ENCODE results near the gene FTO.
"Not testable (repeated sequence)": the region's sequence is repeated elsewhere in the genome, so short reads cannot be mapped to it uniquely, and the experiment has no call there.

Gene FTO

DNA sequence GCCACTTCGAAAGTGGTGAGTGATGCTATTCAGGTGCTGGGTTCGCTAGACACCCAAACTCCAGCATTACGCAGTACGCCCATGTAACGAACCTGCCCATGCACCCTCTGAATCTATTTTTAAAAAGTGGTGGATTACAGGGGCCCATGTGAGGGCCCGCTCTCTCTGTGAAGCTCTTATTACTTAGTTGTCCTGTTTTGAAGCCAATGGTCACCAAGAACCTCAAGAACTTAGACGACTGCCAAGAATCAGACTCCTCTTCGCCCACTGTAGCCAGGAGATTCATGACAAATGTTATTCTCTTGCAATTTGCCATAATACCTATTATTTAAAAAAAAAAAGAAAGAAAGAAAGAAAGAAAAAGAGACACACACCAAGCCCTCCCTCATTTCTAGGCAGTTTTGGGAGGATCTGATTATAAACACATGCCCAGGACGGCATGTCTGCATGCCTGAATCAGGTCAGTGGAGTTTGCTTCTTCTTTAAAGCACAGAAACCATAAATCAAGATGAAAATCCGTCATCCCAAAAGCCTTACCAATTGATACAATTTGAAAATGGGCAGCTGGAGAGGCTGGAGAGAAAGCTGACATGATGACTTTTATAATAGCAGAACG lies 474.0 kb downstream of the FTO start:
- CTCF ChIA-PET: no interaction called here
- Mint-ChIP-seq H3K4me3 (no peak overlapping the region), H3K4me1 (no peaks in the 10 kb centered on the region), H3K9me3 (no peaks in the 10 kb centered on the region), H3K36me3 (no peaks in the 10 kb centered on the region), H3K27ac (no peak overlapping the region), H3K27me3 (peaks cover 25% of the 10 kb centered on the region)
- no peak for DNase-seq

DNA sequence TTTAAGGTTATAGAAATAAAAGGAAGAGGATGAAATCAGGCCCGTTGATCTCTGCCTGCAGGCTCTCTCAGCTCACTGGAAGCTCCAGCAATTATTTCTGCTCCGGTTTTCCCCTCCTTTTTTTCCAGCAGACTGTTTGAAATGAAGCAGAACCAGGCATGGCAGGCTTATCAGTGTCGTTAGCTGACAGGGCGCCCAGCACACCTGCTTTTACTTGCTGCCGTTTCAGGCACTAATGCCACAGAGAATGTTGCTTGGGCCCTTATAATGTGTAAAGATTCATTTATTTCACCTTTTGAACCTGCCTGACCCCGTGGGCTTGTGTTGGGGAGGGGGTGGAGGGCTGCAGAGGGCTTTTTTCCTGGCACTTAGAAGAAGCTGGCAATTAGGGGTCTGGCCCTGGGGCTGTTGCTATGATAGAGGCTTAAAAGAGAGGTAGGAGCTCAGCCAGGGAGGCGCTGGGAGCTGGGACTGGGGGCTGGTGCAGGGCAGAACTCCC lies 474.6 kb downstream of the FTO start:
- no peaks in the 10 kb centered on the region for H3K36me3 Mint-ChIP-seq
- no peaks in the 10 kb centered on the region for H3K4me1 Mint-ChIP-seq
- CTCF ChIA-PET: no interaction called here
- peaks cover 20% of the 10 kb centered on the region for H3K27me3 Mint-ChIP-seq
- no peaks in the 10 kb centered on the region for H3K9me3 Mint-ChIP-seq
- no peak overlapping the region for H3K27ac Mint-ChIP-seq
- H3K4me3 Mint-ChIP-seq: no peak overlapping the region
- DNase-seq: no peak

DNA sequence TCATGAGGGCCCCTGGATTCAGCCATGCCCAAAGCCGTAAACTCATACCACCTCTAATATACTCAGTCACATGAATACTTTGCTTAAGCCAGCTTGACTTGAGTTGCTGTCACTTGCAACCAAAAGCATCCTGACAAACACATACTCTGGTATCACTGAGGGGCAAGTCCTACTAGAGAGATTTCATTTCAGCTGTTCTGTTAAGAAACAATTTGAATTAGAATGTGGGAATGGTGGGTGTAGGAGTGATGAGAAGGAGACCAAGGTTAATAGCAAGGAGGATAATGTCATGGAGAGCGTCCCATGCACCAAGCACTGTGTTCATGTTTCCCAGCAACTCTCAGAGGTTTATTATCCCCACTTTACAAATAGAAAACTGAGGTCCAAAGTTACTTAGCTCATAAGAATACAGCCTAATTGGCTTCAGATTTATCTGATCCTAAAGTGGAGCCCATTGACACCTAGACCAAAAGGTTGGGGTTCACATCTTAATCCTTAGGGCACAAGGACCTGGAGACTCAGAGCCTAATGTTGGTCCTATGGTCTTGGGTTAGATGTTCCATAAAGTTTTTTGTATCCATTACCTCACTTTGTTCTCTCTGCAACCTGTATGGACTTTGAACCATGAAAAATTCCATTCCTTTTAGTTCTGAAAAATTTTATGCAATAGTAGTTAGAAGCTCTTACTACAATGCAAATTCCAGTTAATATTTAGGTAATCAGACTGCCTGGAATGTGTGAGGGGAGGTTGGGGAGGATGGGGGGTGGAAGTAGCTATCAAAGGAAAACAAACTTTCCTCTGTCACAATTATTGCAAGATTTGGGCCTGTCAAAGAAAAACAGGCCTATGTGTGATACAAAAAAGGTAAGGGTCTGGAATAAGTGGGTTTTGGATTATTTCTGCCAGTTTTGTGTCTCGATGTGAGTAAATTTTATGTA lies 476.7 kb downstream of the FTO start:
- Mint-ChIP-seq H3K27me3 (peaks cover 18% of the 10 kb centered on the region), H3K27ac (no peak overlapping the region), H3K4me3 (no peak overlapping the region), H3K9me3 (no peaks in the 10 kb centered on the region), H3K36me3 (no peaks in the 10 kb centered on the region), H3K4me1 (no peaks in the 10 kb centered on the region)
- CTCF ChIA-PET: no interaction called here
- DNase-seq: no peak

DNA sequence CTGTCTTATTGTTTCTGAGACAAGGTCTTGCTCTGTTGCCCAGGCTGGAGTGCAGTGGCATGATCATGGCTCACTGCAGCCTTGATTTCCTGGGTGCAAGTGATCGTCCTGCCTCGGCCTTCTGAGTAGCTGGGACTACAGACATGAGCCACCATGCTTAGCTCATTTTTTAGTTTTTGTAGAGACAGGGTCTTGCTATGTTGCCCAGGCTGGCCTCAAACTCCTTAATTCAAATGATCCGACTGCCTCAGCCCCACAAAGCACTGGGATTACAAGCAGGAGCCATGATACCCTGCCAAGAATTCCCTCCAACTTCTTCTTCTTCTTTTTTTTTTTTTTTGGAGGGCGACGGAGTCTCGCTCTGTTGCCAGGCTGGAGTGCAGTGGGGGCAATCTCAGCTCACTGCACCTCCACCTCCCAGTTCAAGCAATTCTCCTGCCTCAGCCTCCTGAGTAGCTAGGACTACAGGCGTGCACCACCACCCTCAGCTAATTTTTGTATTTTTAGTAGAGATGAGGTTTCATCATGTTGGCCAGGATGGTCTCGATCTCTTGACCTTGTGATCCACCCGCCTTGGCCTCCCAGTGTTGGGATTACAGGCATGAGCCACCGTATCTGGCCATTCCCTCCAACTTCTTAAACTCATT lies 477.9 kb downstream of the FTO start:
- H3K27ac Mint-ChIP-seq, H3K9me3 Mint-ChIP-seq, H3K4me3 Mint-ChIP-seq, DNase-seq, H3K36me3 Mint-ChIP-seq, H3K4me1 Mint-ChIP-seq: not testable (repeated sequence)
- CTCF ChIA-PET: interaction anchor here (0.7 kb wide), 1 partner anchor 16 kb away, joined by 3 read pairs; no protein-coding TSS in a partner anchor
- H3K27me3 Mint-ChIP-seq: peaks cover 15% of the 10 kb centered on the region

DNA sequence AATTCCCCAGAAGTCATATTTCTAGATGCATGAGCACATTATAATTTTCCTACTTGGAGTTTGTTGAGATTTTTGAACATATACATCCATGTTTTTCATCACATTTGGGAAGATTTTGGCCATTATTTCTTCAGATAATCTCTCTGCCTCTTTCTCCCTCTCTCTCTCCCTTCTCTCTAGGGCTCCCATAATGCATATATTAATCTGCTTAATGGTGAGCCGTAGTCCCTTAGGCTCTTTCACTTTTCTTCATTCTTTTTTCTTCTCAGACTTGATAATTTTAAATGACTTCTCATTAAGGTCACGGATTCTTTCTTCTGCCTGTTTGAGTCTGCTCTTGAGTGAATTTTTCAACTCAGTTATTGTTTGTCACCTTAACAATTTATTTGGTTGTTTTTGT lies 481.1 kb downstream of the FTO start:
- CTCF ChIA-PET: no interaction called here
- Mint-ChIP-seq H3K36me3 (no peaks in the 10 kb centered on the region), H3K9me3 (no peaks in the 10 kb centered on the region), H3K4me3 (no peak overlapping the region), H3K27me3 (peaks cover 7% of the 10 kb centered on the region), H3K27ac (no peak overlapping the region), H3K4me1 (no peaks in the 10 kb centered on the region)
- no peak for DNase-seq

DNA sequence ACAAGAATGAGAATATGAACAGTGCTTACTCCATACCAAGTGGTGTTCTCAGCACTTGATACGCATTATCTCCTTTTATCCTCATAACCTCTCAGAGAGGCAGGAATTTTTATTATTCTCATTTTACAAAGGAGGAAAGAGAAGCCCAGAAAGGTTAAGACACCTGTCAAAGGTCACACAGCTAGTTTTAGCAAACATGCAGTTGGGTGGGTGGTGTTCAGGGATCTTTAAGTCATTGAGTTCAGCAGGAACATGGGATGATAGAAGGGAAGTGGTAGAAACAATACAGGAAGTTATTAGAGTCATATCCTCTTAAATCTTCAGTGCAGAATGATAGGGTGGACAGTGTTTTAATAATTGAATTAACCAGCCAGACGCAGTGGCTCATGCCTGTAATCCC lies 487.2 kb downstream of the FTO start:
- H3K27me3 Mint-ChIP-seq: no peaks in the 10 kb centered on the region
- H3K9me3 Mint-ChIP-seq: peaks cover 5% of the 10 kb centered on the region
- H3K4me3 Mint-ChIP-seq: no peak overlapping the region
- no peaks in the 10 kb centered on the region for H3K36me3 Mint-ChIP-seq
- H3K27ac Mint-ChIP-seq: no peak overlapping the region
- peaks cover 2% of the 10 kb centered on the region for H3K4me1 Mint-ChIP-seq
- DNase-seq: no peak
- CTCF ChIA-PET: no interaction called here

DNA sequence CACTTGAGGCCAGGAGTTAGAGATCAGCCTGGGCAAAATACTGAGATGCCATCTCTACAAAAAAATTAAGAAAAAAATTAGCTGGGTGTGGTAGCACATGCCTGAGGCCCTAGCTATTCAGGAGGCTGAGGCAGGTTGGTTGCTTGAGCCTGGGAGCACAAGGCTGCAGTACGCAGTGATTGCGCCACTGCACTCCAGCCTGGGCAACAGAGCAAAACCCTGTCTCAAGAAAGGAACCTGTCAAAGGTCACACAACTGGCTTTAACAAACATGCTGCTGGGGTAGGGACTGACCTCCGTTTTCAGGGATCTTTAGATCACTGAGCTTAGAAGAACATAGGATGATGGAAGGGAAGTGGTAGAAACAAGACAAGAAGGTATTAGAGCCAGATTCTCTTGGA lies 487.6 kb downstream of the FTO start:
- Mint-ChIP-seq H3K27me3 (no peaks in the 10 kb centered on the region), H3K27ac (no peak overlapping the region), H3K4me1 (peaks cover 2% of the 10 kb centered on the region), H3K36me3 (no peaks in the 10 kb centered on the region), H3K9me3 (peaks cover 5% of the 10 kb centered on the region), H3K4me3 (no peak overlapping the region)
- DNase-seq: no peak
- CTCF ChIA-PET: no interaction called here

DNA sequence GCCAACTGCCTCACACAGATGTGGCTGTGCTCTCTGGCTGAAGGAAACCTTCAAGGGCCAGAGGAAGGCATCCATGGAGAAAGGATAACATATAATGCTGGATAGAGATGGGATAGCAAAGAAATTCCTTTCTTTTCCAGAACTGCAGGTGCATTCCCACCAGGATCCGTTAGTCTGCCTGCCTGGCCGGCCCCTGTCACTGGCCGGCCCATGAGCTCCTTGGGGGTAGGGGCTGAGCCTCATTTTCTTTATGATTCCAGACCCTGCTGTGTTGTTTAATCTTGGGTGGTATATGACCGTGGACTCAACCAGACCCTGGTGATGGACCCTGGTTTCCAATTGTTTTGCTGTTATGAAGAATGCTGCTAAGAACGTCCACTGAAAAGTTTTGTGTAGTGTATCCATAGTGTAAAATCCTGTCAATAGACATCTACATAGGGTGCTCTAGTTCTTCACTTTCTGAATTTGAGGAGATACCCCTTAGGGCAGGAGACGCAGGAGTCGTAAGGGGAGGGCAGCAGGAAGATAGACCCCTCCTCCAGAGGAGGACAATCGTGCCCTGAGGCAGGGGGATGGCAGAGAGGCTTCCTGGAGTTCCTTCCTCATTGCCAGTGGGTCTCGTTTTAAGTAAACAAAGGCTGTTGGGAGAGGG lies 489.2 kb downstream of the FTO start:
- H3K4me3 Mint-ChIP-seq: no peak overlapping the region
- H3K27ac Mint-ChIP-seq: no peak overlapping the region
- H3K9me3 Mint-ChIP-seq: peaks cover 5% of the 10 kb centered on the region
- DNase-seq: no peak
- H3K4me1 Mint-ChIP-seq: peaks cover 2% of the 10 kb centered on the region
- no peaks in the 10 kb centered on the region for H3K36me3 Mint-ChIP-seq
- no peaks in the 10 kb centered on the region for H3K27me3 Mint-ChIP-seq
- CTCF ChIA-PET: no interaction called here

DNA sequence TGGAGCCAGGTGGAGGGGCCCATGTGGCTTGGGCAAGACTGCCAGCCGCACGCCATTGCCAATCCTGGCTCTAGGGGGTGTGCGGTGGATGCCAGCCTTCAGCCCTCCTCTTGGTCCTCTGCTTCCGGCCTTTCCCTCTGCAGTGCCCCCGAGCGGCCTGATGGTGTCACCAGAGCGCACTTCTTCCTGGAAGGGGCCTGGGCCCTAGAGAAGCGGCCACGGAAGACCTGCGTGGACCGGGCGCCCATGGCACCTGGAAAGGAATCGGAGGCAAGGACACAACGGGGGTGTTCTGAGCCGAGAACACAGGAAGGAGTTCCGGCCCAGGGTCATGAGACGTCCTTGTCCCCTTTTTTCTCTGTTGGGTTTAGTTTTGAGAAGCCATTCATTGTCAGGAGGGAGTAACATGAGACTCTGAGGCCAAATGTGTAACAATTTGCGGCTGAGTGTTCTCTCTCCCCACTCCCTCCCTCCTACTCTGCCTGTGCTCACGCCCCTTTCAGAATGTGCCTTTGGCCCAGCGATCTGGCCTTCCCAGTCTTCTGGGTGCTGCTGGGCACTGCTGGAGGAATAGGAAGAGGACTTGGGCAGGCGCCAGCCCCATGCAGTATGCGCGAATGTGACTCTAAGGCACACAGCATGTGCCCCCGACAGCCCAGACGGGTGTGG lies 489.8 kb downstream of the FTO start:
- Mint-ChIP-seq H3K27me3 (no peaks in the 10 kb centered on the region), H3K36me3 (no peaks in the 10 kb centered on the region), H3K4me1 (peaks cover 2% of the 10 kb centered on the region), H3K9me3 (peaks cover 5% of the 10 kb centered on the region), H3K27ac (no peak overlapping the region), H3K4me3 (no peak overlapping the region)
- CTCF ChIA-PET: no interaction called here
- DNase-seq: peak; percentile 62

DNA sequence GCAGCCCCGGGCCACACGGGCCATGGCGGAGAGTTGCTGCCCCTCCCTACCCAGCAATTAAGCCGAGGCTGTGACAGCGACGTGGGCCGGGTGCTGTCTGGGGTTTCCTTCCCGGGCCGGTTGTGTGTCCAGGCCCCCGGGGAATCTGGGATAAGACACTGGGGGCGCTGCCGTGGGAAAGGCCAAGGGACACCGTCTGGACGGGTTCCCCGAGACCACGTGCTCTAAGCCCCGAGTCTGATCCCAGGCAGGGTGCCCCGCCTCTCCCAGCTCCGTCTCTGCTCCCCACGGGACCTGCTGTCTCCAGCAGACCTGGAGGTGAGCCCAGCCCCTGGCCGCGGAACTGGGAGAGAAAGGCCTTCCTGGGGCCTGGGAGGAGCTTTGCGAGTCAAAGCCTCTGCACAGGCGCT lies 490.4 kb downstream of the FTO start:
- H3K27me3 Mint-ChIP-seq: no peaks in the 10 kb centered on the region
- H3K9me3 Mint-ChIP-seq: peaks cover 5% of the 10 kb centered on the region
- CTCF ChIA-PET: interaction anchor here (0.5 kb wide), 1 partner anchor 1405 kb away, joined by 4 read pairs; no protein-coding TSS in a partner anchor
- H3K4me1 Mint-ChIP-seq: peaks cover 2% of the 10 kb centered on the region
- DNase-seq: no peak
- no peak overlapping the region for H3K4me3 Mint-ChIP-seq
- H3K36me3 Mint-ChIP-seq: no peaks in the 10 kb centered on the region
- no peak overlapping the region for H3K27ac Mint-ChIP-seq

DNA sequence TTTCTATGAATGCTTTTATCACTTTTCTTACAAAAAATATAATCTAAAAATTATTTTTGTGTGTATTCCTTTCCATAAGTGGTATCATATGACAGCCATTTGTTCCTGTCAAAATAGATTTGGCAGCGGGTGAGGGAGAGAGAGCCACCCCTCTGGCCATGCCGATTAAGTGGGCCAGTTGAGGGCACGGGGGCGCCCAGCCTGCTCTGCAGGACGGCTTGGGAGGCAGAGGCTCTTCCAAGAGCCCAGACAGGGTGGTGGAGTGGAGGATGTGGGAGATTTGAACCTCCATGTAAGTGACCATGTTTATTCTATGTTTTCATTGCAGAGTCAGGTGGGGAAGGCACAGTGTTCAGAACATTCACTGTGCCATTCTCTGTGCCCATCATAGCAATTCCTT lies 493.8 kb downstream of the FTO start:
- peaks cover 2% of the 10 kb centered on the region for H3K4me1 Mint-ChIP-seq
- no peaks in the 10 kb centered on the region for H3K27me3 Mint-ChIP-seq
- no peak for DNase-seq
- CTCF ChIA-PET: no interaction called here
- no peak overlapping the region for H3K4me3 Mint-ChIP-seq
- H3K27ac Mint-ChIP-seq: no peak overlapping the region
- peaks cover 2% of the 10 kb centered on the region for H3K9me3 Mint-ChIP-seq
- no peaks in the 10 kb centered on the region for H3K36me3 Mint-ChIP-seq

DNA sequence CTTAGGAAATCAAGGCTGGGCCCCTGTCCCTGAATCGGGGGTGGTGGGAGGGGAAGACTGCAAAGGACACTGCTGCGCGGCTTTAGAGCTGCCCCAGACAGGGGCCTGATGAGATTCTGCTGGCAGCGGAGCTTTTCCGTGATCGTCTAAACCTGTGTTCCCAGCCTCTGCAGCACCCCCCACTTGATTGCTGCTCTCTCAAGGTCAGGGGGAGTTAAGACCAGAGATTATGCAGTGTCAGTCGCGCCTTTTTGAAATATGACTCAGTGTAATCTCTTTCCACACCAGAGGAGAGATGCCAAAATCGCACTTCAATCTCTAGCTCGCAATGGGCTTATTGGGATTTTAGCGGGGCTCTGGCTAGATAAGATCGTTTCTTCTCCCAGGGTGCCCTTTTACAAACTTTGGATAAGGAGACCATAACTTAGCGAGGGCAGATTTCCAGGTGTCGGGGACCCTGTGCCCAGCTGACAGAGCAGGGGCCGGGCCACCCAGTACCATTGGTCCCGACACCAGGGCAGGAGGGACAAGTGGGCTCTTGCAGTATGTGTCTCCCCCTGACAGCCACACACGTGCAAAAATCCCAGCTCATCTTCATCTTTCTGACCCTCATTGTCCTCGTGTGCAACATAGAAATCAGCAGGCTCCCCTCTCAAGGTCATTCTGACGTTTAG lies 495.7 kb downstream of the FTO start:
- CTCF ChIA-PET: no interaction called here
- Mint-ChIP-seq H3K36me3 (no peaks in the 10 kb centered on the region), H3K4me3 (no peak overlapping the region), H3K27me3 (no peaks in the 10 kb centered on the region), H3K9me3 (no peaks in the 10 kb centered on the region), H3K4me1 (no peaks in the 10 kb centered on the region), H3K27ac (no peak overlapping the region)
- no peak for DNase-seq

DNA sequence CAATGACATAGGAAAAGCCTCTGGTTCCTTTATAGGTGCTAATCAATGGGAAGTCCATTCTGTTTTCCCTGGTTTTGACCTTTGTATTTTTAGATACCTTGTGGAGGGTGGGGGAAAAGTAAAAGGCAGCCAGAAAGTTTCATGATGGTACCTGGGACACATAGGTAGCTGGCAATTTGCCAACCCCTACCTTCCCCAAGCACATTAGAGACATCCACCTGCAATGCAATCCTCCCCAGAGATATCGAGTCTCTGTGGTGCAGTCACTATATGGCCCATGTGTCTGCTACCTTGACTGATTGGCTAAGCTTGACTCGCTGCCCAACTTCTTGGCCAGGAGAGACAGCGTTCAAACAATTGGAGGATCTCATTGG lies 496.2 kb downstream of the FTO start:
- H3K4me1 Mint-ChIP-seq: no peaks in the 10 kb centered on the region
- no peak for DNase-seq
- H3K9me3 Mint-ChIP-seq: no peaks in the 10 kb centered on the region
- CTCF ChIA-PET: no interaction called here
- H3K27me3 Mint-ChIP-seq: no peaks in the 10 kb centered on the region
- H3K27ac Mint-ChIP-seq: no peak overlapping the region
- H3K36me3 Mint-ChIP-seq: no peaks in the 10 kb centered on the region
- H3K4me3 Mint-ChIP-seq: no peak overlapping the region
